ENCODE measurements around the gene NIN. TPM values are rescaled to one million over a fixed set of nuclear protein-coding genes. Genes with fewer than 3 reads are reported as not detected.

NIN gene
- total RNA-seq, 1 donor = 34.2 TPM

- DNase-seq (ENCODE audit: low read depth in 2 of 3, low spot score in 2 of 3) = no peak
Measured at GRCh38 chr14:50795909-50796308, 35.1 kb downstream of the NIN start.

GRCh38 chr14:50795142-50795541 lies 35.8 kb downstream of the NIN start:
- no peak for DNase-seq (ENCODE audit: low read depth in 2 of 3, low spot score in 2 of 3)

- no peak for DNase-seq (ENCODE audit: low read depth in 2 of 3, low spot score in 2 of 3)
Measured at GRCh38 chr14:50794068-50794645, 36.8 kb downstream of the NIN start.

GRCh38 chr14:50792634-50793068 lies 38.3 kb downstream of the NIN start:
- DNase-seq (ENCODE audit: low read depth in 2 of 3, low spot score in 2 of 3) = no peak

GRCh38 chr14:50792051-50792477 lies 38.9 kb downstream of the NIN start:
- DNase-seq (ENCODE audit: low read depth in 2 of 3, low spot score in 2 of 3) = no peak

- DNase-seq (ENCODE audit: low read depth in 2 of 3, low spot score in 2 of 3) = no peak
Measured at GRCh38 chr14:50791201-50791600, 39.8 kb downstream of the NIN start.

- no peak for DNase-seq (ENCODE audit: low read depth in 2 of 3, low spot score in 2 of 3)
Measured at GRCh38 chr14:50790589-50790988, 40.4 kb downstream of the NIN start.

- DNase-seq (ENCODE audit: low read depth in 2 of 3, low spot score in 2 of 3) = peak in 1 of 3 donors; percentile 42
Measured at GRCh38 chr14:50786751-50787464, 44.1 kb downstream of the NIN start.

- DNase-seq (ENCODE audit: low read depth in 2 of 3, low spot score in 2 of 3) = peak in 1 of 3 donors; percentile 21
Measured at GRCh38 chr14:50785457-50786063, 45.4 kb downstream of the NIN start.

GRCh38 chr14:50784683-50785456 lies 46.1 kb downstream of the NIN start:
- DNase-seq (ENCODE audit: low read depth in 2 of 3, low spot score in 2 of 3) = no peak

GRCh38 chr14:50783563-50783962 lies 47.4 kb downstream of the NIN start:
- DNase-seq (ENCODE audit: low read depth in 2 of 3, low spot score in 2 of 3) = no peak

- no peak for DNase-seq (ENCODE audit: low read depth in 2 of 3, low spot score in 2 of 3)
Measured at GRCh38 chr14:50780393-50780792, 50.6 kb downstream of the NIN start.

- no peak for DNase-seq (ENCODE audit: low read depth in 2 of 3, low spot score in 2 of 3)
Measured at GRCh38 chr14:50778721-50779483, 52.1 kb downstream of the NIN start.

- DNase-seq (ENCODE audit: low read depth in 2 of 3, low spot score in 2 of 3) = no peak
Measured at GRCh38 chr14:50776522-50776921, 54.4 kb downstream of the NIN start.

- no peak for DNase-seq (ENCODE audit: low read depth in 2 of 3, low spot score in 2 of 3)
Measured at GRCh38 chr14:50775357-50775756, 55.6 kb downstream of the NIN start.

GRCh38 chr14:50774542-50775267 lies 56.3 kb downstream of the NIN start:
- no peak for DNase-seq (ENCODE audit: low read depth in 2 of 3, low spot score in 2 of 3)

- peak in 1 of 3 donors; percentile 41 for DNase-seq (ENCODE audit: low read depth in 2 of 3, low spot score in 2 of 3)
Measured at GRCh38 chr14:50773632-50774541, 57.1 kb downstream of the NIN start.

GRCh38 chr14:50772412-50772811 lies 58.5 kb downstream of the NIN start:
- no peak for DNase-seq (ENCODE audit: low read depth in 2 of 3, low spot score in 2 of 3)

GRCh38 chr14:50770586-50770985 lies 60.4 kb downstream of the NIN start:
- no peak for DNase-seq (ENCODE audit: low read depth in 2 of 3, low spot score in 2 of 3)

Data from hematopoietic multipotent progenitor cell (in vitro differentiated cells).